ENCODE results near the gene SRC.

DNA sequence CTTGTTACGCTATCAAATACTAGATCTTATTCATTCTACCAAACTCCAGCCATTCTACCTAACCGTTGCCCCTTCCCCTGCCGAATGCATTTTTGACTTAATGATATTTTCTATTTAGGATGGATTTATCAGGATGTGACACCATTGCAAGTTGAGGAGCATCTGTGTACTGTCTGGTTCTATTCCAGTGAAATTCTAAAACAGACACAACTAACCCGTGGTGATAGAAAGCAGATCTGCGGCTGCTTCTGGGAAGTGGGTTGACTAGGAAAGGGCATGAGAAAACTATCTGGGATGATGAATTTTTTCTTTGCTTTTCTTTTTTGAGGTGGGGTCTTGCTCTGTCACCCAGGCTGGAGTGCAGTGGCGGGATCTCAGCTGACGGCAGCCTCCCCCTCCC lies 20.7 kb upstream of the SRC start:
- TF ChIP-seq, protein P1, sequence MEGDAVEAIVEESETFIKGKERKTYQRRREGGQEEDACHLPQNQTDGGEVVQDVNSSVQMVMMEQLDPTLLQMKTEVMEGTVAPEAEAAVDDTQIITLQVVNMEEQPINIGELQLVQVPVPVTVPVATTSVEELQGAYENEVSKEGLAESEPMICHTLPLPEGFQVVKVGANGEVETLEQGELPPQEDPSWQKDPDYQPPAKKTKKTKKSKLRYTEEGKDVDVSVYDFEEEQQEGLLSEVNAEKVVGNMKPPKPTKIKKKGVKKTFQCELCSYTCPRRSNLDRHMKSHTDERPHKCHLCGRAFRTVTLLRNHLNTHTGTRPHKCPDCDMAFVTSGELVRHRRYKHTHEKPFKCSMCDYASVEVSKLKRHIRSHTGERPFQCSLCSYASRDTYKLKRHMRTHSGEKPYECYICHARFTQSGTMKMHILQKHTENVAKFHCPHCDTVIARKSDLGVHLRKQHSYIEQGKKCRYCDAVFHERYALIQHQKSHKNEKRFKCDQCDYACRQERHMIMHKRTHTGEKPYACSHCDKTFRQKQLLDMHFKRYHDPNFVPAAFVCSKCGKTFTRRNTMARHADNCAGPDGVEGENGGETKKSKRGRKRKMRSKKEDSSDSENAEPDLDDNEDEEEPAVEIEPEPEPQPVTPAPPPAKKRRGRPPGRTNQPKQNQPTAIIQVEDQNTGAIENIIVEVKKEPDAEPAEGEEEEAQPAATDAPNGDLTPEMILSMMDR (IDR thresholded peaks at IDR 0.05; ENCODE audit: control extremely low read depth in 1 of 3, insufficient read depth in 1 of 3, low read depth in 1 of 3, low read length in 3 of 3) = no peak
- TF ChIP-seq EZH2 (IDR thresholded peaks at IDR 0.05; ENCODE audit: low read depth, low read length, severe bottlenecking) (no peak), CHD1 (IDR thresholded peaks at IDR 0.05; ENCODE audit: low read depth, low read length) (no peak), TEAD4 (IDR thresholded peaks at IDR 0.05; ENCODE audit: low read depth, low read length) (no peak), EGR1 (IDR thresholded peaks at IDR 0.05; ENCODE audit: borderline replicate concordance, low read depth, low read length) (no peak)

All from H1 (cell line).